GM23338 (cell line): ENCODE results near the gene STAT4. TPM values are rescaled to one million over a fixed set of nuclear protein-coding genes. Genes with fewer than 3 reads are reported as not detected.

ENCODE experiments used
- ATAC-seq: fragments of 200-7000 bp; cut with Tn5 transposase; 3 replicates; pipeline ENCODE4 v1.9.1; 2020
- DNase-seq: peaks from one replicate; pipeline ENCODE4 v3.0.0-alpha.2; 2015; ENCODE audit warnings: low spot score
- H2AFZ ChIP-seq: fragments of 200-600 bp; sonication (generic); 2 replicates; pipeline ENCODE4 v1.8.0; 2016; ENCODE audit warnings: antibody characterized with exemption, mild to moderate bottlenecking, moderate library complexity
- H3F3A ChIP-seq: fragments of 200-600 bp; sonication (generic); replicated peaks from 2 replicates; pipeline ENCODE4 v1.8.0; 2017; ENCODE audit warnings: antibody characterized with exemption, mixed run types, low read depth
- H3K27ac ChIP-seq: fragments of 200-600 bp; sonication (generic); 2 replicates; pipeline ENCODE4 v1.6.1; 2016; ENCODE audit warnings: low read depth
- H3K27me3 ChIP-seq: fragments of 200-600 bp; sonication (generic); 2 replicates; pipeline ENCODE4 v1.8.0; 2016; ENCODE audit warnings: mild to moderate bottlenecking, mixed run types, moderate library complexity; ENCODE audit not compliant: insufficient read depth
- H3K36me3 ChIP-seq: fragments of 200-600 bp; sonication (generic); 2 replicates; pipeline ENCODE4 v1.8.0; 2016; ENCODE audit warnings: mild to moderate bottlenecking; ENCODE audit not compliant: insufficient read depth
- H3K4me1 ChIP-seq: fragments of 200-600 bp; sonication (generic); 2 replicates; pipeline ENCODE4 v1.8.0; 2016; ENCODE audit warnings: mild to moderate bottlenecking, moderate library complexity; ENCODE audit not compliant: insufficient read depth
- H3K4me2 ChIP-seq: fragments of 200-600 bp; sonication (generic); 2 replicates; pipeline ENCODE4 v1.7.1; 2017; ENCODE audit warnings: mixed run types
- H3K4me3 ChIP-seq: fragments of 200-600 bp; sonication (generic); 2 replicates; pipeline ENCODE4 v1.6.1; 2016; ENCODE audit warnings: mixed run types
- H3K79me2 ChIP-seq: fragments of 200-600 bp; sonication (generic); replicated peaks from 2 replicates; pipeline ENCODE4 v1.8.0; 2017; ENCODE audit warnings: mild to moderate bottlenecking; ENCODE audit not compliant: insufficient read depth
- H3K9me2 ChIP-seq: fragments of 200-600 bp; sonication (generic); 2 replicates; pipeline ENCODE4 v1.8.0; 2017; ENCODE audit not compliant: insufficient read depth
- H4K20me1 ChIP-seq: fragments of 200-600 bp; sonication (generic); replicated peaks from 2 replicates; pipeline ENCODE4 v1.8.0; 2017; ENCODE audit warnings: mild to moderate bottlenecking; ENCODE audit not compliant: insufficient read depth
- H3K27ac Mint-ChIP-seq: 2 replicates; pipeline ENCODE4 v1.8.0; 2020; ENCODE audit warnings: inconsistent platforms, mild to moderate bottlenecking, moderate library complexity, mixed read lengths
- H3K27me3 Mint-ChIP-seq: 3 replicates; pipeline ENCODE4 v1.8.0; 2022; ENCODE audit warnings: low read depth, mild to moderate bottlenecking, moderate library complexity, mixed read lengths, inconsistent platforms; ENCODE audit not compliant: insufficient read depth, poor library complexity
- H3K36me3 Mint-ChIP-seq: 3 replicates; pipeline ENCODE4 v1.8.0; 2021; ENCODE audit warnings: low read depth, mild to moderate bottlenecking, inconsistent platforms, moderate library complexity, mixed read lengths
- H3K4me1 Mint-ChIP-seq: 3 replicates; pipeline ENCODE4 v1.8.0; 2020; ENCODE audit warnings: mild to moderate bottlenecking, inconsistent platforms, mixed read lengths
- H3K4me3 Mint-ChIP-seq: 3 replicates; pipeline ENCODE4 v1.8.0; 2021; ENCODE audit warnings: moderate library complexity, mild to moderate bottlenecking, inconsistent platforms, mixed read lengths
- H3K9me3 Mint-ChIP-seq: 3 replicates; pipeline ENCODE4 v1.8.0; 2020; ENCODE audit warnings: moderate library complexity, mild to moderate bottlenecking, inconsistent platforms, mixed read lengths
- CREB1 ChIP-seq: fragments of 250-450 bp; sonication (Bioruptor Pico); IDR thresholded peaks from 2 replicates; pipeline ENCODE4 v1.5.0; 2020; ENCODE audit warnings: low read depth, mild to moderate bottlenecking, moderate library complexity
- EZH2 ChIP-seq: fragments of 200-600 bp; sonication (generic); IDR thresholded peaks from one replicate; pipeline ENCODE4 v1.8.0; 2017; ENCODE audit warnings: antibody characterized with exemption, mild to moderate bottlenecking, low read depth; ENCODE audit not compliant: unreplicated experiment
- EZH2phosphoT487 ChIP-seq: fragments of 200-600 bp; sonication (generic); IDR thresholded peaks from one replicate; pipeline ENCODE4 v1.8.1; 2018; ENCODE audit warnings: antibody characterized with exemption; ENCODE audit not compliant: unreplicated experiment
- JUNB ChIP-seq: IDR thresholded peaks from one replicate; pipeline ENCODE4 v1.6.1; 2016; ENCODE audit warnings: antibody characterized with exemption; ENCODE audit not compliant: unreplicated experiment
- NANOG ChIP-seq: IDR thresholded peaks from 2 replicates; pipeline ENCODE4 v1.6.1; 2016; ENCODE audit warnings: antibody characterized with exemption, borderline replicate concordance
- POLR2AphosphoS5 ChIP-seq: IDR thresholded peaks from 2 replicates; pipeline ENCODE4 v1.6.1; 2016; ENCODE audit warnings: antibody characterized with exemption, low read depth
- STAT1 ChIP-seq: IDR thresholded peaks from one replicate; pipeline ENCODE4 v1.6.1; 2016; ENCODE audit warnings: antibody characterized with exemption; ENCODE audit not compliant: unreplicated experiment
- ZNF114 ChIP-seq: fragments of 250-450 bp; sonication (Bioruptor Pico); IDR thresholded peaks from 2 replicates; pipeline ENCODE4 v1.5.0; 2020; ENCODE audit warnings: mild to moderate bottlenecking, moderate library complexity
- ZNF331 ChIP-seq: fragments of 250-450 bp; sonication (Bioruptor Pico); IDR thresholded peaks from 2 replicates; pipeline ENCODE4 v1.5.0; 2020; ENCODE audit warnings: low read depth, mild to moderate bottlenecking, moderate library complexity
- polyA plus RNA-seq: library from polyadenylated mRNA; unstranded; fragments of >200 nt; fragmentation: Nextera tagmentation; extraction: Ambion mirVana; gene quantifications from 2 replicates; pipeline ENCODE4 v1.2.1, GENCODE V29; 2016
- total RNA-seq: library from RNA; depleted of rRNA; stranded (reverse); fragments of >200 nt; shearing (Covaris generic); gene quantifications from 2 replicates; pipeline ENCODE4 v1.2.3, GENCODE V29; 2014
- TF ChIP-seq, protein P1 (sequence below): IDR thresholded peaks from one replicate; pipeline ENCODE4 v1.6.1; 2018; ENCODE audit warnings: antibody characterized with exemption; ENCODE audit not compliant: unreplicated experiment
- TF ChIP-seq, protein P2 (sequence below), 2 experiments: fragments of 200-600 bp in 1 of 2; sonication (generic) in 1 of 2; conservative IDR thresholded peaks; 2 replicates each; pipeline versions ENCODE4 v1.5.1 to v1.6.1; 2016 to 2017; ENCODE audit warnings: antibody characterized with exemption in 2 of 2, low read depth in 2 of 2, mild to moderate bottlenecking in 2 of 2, moderate library complexity in 1 of 2
- TF ChIP-seq, protein P3 (sequence below): fragments of 250-450 bp; sonication (Bioruptor Pico); IDR thresholded peaks from 2 replicates; pipeline ENCODE4 v1.5.0; 2020; ENCODE audit warnings: mild to moderate bottlenecking, moderate library complexity
- TF ChIP-seq, protein P4 (sequence below): IDR thresholded peaks from 2 replicates; pipeline ENCODE4 v1.6.1; 2016; ENCODE audit warnings: antibody characterized with exemption

STAT4 gene
- total and polyA plus RNA-seq, 2 experiments from 2014 or later, result 0.52 to 0.86 TPM

DNA sequence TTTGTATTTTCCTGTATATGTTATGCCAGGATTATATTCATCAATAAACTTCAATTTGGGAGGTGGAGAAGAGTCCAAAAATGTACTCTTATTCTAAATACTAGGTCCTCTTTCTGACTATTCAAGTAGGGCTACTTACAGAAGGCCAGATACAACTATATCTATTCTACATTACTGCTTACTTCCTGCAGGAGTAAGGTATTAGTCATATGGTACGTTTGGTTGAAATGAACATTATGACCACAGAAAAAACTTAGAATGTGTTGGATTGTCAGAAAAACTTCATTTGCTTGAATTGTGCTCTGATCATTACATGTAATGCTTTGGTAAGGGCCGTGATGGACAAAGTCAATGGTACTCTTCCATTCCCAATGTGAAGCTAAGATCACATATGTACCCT is 35.0 kb downstream of the STAT4 start:
- Mint-ChIP-seq H3K4me1 (no peaks in the 10 kb centered on the region), H3K9me3 (no peaks in the 10 kb centered on the region), H3K4me3 (no peak overlapping the region), H3K36me3 (no peaks in the 10 kb centered on the region), H3K27ac (no peak overlapping the region), H3K27me3 (no peaks in the 10 kb centered on the region)
- Histone ChIP-seq H2AFZ (no peak overlapping the region), H3K4me2 (no peak overlapping the region), H3F3A (no peaks in the 10 kb centered on the region), H3K36me3 (no peaks in the 10 kb centered on the region), H4K20me1 (no peaks in the 10 kb centered on the region), H3K27ac (no peak overlapping the region), H3K79me2 (no peaks in the 10 kb centered on the region), H3K27me3 (no peaks in the 10 kb centered on the region), H3K4me1 (no peaks in the 10 kb centered on the region), H3K4me3 (no peak overlapping the region), H3K9me2 (no peaks in the 10 kb centered on the region)
- no peak for TF ChIP-seq ZNF331 (CRISPR knock-in tag)
- no peak for TF ChIP-seq NANOG
- TF ChIP-seq, protein P1, sequence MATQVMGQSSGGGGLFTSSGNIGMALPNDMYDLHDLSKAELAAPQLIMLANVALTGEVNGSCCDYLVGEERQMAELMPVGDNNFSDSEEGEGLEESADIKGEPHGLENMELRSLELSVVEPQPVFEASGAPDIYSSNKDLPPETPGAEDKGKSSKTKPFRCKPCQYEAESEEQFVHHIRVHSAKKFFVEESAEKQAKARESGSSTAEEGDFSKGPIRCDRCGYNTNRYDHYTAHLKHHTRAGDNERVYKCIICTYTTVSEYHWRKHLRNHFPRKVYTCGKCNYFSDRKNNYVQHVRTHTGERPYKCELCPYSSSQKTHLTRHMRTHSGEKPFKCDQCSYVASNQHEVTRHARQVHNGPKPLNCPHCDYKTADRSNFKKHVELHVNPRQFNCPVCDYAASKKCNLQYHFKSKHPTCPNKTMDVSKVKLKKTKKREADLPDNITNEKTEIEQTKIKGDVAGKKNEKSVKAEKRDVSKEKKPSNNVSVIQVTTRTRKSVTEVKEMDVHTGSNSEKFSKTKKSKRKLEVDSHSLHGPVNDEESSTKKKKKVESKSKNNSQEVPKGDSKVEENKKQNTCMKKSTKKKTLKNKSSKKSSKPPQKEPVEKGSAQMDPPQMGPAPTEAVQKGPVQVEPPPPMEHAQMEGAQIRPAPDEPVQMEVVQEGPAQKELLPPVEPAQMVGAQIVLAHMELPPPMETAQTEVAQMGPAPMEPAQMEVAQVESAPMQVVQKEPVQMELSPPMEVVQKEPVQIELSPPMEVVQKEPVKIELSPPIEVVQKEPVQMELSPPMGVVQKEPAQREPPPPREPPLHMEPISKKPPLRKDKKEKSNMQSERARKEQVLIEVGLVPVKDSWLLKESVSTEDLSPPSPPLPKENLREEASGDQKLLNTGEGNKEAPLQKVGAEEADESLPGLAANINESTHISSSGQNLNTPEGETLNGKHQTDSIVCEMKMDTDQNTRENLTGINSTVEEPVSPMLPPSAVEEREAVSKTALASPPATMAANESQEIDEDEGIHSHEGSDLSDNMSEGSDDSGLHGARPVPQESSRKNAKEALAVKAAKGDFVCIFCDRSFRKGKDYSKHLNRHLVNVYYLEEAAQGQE, result no peak
- no peak for TF ChIP-seq POLR2AphosphoS5
- no peak for TF ChIP-seq STAT1
- no peak for TF ChIP-seq CREB1 (CRISPR knock-in tag)
- no peak for TF ChIP-seq EZH2
- TF ChIP-seq, protein P2, sequence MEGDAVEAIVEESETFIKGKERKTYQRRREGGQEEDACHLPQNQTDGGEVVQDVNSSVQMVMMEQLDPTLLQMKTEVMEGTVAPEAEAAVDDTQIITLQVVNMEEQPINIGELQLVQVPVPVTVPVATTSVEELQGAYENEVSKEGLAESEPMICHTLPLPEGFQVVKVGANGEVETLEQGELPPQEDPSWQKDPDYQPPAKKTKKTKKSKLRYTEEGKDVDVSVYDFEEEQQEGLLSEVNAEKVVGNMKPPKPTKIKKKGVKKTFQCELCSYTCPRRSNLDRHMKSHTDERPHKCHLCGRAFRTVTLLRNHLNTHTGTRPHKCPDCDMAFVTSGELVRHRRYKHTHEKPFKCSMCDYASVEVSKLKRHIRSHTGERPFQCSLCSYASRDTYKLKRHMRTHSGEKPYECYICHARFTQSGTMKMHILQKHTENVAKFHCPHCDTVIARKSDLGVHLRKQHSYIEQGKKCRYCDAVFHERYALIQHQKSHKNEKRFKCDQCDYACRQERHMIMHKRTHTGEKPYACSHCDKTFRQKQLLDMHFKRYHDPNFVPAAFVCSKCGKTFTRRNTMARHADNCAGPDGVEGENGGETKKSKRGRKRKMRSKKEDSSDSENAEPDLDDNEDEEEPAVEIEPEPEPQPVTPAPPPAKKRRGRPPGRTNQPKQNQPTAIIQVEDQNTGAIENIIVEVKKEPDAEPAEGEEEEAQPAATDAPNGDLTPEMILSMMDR (conservative IDR thresholded peaks at IDR 0.05; ENCODE audit: low read depth in 2 of 2), result no peak
- TF ChIP-seq EZH2phosphoT487, result no peak
- no peak for TF ChIP-seq ZNF114 (CRISPR knock-in tag)
- no peak for TF ChIP-seq JUNB
- TF ChIP-seq, protein P3, sequence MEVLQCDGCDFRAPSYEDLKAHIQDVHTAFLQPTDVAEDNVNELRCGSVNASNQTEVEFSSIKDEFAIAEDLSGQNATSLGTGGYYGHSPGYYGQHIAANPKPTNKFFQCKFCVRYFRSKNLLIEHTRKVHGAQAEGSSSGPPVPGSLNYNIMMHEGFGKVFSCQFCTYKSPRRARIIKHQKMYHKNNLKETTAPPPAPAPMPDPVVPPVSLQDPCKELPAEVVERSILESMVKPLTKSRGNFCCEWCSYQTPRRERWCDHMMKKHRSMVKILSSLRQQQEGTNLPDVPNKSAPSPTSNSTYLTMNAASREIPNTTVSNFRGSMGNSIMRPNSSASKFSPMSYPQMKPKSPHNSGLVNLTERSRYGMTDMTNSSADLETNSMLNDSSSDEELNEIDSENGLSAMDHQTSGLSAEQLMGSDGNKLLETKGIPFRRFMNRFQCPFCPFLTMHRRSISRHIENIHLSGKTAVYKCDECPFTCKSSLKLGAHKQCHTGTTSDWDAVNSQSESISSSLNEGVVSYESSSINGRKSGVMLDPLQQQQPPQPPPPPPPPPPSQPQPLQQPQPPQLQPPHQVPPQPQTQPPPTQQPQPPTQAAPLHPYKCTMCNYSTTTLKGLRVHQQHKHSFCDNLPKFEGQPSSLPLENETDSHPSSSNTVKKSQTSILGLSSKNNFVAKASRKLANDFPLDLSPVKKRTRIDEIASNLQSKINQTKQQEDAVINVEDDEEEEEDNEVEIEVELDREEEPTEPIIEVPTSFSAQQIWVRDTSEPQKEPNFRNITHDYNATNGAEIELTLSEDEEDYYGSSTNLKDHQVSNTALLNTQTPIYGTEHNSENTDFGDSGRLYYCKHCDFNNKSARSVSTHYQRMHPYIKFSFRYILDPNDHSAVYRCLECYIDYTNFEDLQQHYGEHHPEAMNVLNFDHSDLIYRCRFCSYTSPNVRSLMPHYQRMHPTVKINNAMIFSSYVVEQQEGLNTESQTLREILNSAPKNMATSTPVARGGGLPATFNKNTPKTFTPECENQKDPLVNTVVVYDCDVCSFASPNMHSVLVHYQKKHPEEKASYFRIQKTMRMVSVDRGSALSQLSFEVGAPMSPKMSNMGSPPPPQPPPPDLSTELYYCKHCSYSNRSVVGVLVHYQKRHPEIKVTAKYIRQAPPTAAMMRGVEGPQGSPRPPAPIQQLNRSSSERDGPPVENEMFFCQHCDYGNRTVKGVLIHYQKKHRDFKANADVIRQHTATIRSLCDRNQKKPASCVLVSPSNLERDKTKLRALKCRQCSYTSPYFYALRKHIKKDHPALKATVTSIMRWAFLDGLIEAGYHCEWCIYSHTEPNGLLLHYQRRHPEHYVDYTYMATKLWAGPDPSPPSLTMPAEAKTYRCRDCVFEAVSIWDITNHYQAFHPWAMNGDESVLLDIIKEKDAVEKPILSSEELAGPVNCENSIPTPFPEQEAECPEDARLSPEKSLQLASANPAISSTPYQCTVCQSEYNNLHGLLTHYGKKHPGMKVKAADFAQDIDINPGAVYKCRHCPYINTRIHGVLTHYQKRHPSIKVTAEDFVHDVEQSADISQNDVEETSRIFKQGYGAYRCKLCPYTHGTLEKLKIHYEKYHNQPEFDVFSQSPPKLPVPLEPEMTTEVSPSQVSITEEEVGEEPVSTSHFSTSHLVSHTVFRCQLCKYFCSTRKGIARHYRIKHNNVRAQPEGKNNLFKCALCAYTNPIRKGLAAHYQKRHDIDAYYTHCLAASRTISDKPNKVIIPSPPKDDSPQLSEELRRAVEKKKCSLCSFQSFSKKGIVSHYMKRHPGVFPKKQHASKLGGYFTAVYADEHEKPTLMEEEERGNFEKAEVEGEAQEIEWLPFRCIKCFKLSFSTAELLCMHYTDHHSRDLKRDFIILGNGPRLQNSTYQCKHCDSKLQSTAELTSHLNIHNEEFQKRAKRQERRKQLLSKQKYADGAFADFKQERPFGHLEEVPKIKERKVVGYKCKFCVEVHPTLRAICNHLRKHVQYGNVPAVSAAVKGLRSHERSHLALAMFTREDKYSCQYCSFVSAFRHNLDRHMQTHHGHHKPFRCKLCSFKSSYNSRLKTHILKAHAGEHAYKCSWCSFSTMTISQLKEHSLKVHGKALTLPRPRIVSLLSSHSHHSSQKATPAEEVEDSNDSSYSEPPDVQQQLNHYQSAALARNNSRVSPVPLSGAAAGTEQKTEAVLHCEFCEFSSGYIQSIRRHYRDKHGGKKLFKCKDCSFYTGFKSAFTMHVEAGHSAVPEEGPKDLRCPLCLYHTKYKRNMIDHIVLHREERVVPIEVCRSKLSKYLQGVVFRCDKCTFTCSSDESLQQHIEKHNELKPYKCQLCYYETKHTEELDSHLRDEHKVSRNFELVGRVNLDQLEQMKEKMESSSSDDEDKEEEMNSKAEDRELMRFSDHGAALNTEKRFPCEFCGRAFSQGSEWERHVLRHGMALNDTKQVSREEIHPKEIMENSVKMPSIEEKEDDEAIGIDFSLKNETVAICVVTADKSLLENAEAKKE (CRISPR knock-in tag), result no peak
- TF ChIP-seq, protein P4, sequence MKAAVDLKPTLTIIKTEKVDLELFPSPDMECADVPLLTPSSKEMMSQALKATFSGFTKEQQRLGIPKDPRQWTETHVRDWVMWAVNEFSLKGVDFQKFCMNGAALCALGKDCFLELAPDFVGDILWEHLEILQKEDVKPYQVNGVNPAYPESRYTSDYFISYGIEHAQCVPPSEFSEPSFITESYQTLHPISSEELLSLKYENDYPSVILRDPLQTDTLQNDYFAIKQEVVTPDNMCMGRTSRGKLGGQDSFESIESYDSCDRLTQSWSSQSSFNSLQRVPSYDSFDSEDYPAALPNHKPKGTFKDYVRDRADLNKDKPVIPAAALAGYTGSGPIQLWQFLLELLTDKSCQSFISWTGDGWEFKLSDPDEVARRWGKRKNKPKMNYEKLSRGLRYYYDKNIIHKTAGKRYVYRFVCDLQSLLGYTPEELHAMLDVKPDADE, result no peak
- DNase-seq (no peak), ATAC-seq (no peak)
